GM10266 (cell line): ENCODE results near the gene MACROH2A1.

Source experiments
- DNase-seq: peaks from one replicate; pipeline ENCODE4 v3.0.0; 2012; ENCODE audit errors: extremely low spot score
- TF ChIP-seq, protein P1 (sequence below): IDR thresholded peaks from 2 replicates; pipeline ENCODE4 v1.5.1; 2012; ENCODE audit warnings: mild to moderate bottlenecking, low read depth; ENCODE audit not compliant: control insufficient read depth, insufficient read depth; ENCODE audit errors: missing control alignments

The MACROH2A1 gene

DNA sequence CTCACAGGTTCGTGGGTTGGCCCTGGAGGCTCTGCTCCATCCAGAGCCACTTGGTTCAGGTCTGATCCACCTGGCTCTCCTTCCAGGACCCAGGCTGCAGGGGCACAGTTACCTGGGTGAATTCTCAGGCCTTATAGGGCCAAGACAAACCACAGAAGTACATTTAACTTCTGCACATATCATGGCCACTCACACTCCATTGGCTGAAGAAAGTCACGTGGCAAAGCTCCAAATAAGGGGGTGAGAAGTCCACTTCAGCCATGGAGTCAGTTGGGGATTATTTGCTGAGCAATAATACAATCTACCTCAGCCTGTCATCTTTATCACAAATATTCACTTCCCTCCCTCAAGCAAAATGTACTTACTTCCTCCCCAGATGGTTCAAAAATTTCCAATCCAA lies 83.6 kb downstream of the MACROH2A1 start:
- TF ChIP-seq, protein P1, sequence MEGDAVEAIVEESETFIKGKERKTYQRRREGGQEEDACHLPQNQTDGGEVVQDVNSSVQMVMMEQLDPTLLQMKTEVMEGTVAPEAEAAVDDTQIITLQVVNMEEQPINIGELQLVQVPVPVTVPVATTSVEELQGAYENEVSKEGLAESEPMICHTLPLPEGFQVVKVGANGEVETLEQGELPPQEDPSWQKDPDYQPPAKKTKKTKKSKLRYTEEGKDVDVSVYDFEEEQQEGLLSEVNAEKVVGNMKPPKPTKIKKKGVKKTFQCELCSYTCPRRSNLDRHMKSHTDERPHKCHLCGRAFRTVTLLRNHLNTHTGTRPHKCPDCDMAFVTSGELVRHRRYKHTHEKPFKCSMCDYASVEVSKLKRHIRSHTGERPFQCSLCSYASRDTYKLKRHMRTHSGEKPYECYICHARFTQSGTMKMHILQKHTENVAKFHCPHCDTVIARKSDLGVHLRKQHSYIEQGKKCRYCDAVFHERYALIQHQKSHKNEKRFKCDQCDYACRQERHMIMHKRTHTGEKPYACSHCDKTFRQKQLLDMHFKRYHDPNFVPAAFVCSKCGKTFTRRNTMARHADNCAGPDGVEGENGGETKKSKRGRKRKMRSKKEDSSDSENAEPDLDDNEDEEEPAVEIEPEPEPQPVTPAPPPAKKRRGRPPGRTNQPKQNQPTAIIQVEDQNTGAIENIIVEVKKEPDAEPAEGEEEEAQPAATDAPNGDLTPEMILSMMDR: no peak
- no peak for DNase-seq

DNA sequence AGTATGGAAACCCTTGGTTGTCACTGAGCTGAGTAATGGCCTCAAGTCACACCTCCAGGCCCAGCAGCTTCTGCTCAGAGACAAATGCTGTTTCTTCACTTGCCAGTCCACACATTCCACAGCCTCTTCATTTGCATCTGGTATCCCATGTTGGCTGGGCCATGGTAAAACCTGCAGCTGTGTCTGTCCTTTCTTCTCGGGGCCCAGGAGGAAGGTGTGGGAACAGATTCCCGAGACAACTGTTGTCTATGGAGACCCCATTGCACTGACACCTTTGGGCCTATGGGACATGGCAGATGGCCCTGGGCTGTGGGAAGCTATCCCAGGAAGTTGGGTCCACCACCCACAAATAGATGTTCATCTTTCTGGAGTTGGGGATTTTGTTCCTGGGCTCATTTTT lies 85.1 kb downstream of the MACROH2A1 start:
- TF ChIP-seq, protein P1: no peak

DNA sequence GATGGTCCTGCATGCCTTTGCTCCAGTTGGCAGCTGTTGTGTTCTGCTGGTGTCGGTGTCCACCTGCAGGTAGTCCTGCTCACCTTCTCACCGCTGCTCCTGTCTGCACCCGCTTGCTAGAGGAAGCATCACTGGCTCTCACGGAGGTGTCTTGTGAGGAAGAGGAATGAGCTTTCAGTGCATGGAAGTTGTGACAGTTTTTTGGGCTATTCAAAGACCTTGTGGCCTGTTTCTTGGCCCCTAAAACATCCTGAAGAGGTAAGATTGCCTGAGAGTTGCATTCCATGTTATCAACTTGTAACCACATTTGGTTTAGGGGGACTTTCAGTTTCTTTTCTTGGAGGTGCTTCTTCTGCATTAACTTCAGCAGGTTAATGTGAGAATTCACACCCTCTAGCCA lies 85.6 kb downstream of the MACROH2A1 start:
- DNase-seq: no peak
- TF ChIP-seq, protein P1: no peak

More for the DNA sequence above, 85.1 kb downstream of the MACROH2A1 start:
- no peak for DNase-seq

DNA sequence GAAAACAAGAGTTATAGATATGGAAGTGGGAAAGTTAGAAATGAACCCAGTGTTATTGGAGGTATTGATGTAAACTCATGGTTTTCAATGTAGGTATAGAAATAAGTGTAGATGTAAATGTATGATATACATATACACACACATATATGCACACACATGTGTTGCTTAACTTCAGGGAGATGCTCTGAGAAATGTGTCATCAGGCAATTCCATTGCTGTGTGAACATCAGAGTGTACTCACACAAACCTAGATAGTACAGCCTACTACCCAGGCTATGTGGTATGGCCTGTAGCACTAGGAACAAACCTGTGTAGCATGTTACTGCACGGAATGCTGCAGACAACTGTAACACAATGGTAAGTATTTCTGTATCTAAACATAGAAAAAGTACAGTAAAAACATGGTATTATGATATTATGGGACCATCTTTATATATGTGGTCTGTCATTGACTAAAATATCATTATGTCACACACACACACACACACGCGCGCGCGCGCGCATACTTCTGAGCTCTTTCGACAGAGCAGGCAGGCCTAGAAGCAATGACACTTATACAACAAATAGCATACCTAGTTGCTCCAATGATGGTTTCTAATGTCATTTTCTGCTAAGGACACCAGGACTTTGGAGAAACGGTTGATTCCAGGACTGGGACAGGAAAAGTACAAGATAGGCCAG lies 86.6 kb downstream of the MACROH2A1 start:
- no peak for DNase-seq
- TF ChIP-seq, protein P1: no peak

DNA sequence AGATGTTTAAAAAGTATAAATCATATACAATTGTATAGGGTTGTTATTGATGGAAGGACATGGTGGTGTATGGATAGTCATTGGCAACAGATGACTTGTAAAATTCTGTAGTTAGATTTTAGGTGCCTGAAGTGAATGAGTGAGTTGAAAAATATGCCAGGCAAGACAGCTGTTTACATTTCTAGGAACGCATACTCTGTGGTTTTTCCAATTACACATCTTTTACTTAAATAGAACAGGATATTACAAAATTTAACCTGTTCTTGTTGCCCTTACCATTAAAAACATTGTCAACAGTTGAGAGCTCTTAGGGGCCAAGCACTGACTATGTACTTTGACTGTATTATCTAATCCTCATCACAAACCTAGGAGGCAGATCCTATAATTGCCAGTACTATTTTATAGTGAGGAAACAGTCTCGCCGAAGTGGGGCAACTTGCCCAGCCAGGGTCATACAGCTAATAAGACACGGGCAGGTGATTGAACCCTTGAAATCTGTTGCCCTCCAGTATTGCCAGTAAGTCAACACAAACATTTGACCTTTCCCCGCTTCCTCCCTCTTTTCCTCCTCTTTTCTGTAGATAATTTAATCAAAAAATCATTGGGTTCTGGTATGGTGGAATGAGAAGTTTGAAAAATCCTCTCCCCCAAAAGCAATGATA lies 88.6 kb downstream of the MACROH2A1 start:
- TF ChIP-seq, protein P1: no peak
- DNase-seq: no peak

DNA sequence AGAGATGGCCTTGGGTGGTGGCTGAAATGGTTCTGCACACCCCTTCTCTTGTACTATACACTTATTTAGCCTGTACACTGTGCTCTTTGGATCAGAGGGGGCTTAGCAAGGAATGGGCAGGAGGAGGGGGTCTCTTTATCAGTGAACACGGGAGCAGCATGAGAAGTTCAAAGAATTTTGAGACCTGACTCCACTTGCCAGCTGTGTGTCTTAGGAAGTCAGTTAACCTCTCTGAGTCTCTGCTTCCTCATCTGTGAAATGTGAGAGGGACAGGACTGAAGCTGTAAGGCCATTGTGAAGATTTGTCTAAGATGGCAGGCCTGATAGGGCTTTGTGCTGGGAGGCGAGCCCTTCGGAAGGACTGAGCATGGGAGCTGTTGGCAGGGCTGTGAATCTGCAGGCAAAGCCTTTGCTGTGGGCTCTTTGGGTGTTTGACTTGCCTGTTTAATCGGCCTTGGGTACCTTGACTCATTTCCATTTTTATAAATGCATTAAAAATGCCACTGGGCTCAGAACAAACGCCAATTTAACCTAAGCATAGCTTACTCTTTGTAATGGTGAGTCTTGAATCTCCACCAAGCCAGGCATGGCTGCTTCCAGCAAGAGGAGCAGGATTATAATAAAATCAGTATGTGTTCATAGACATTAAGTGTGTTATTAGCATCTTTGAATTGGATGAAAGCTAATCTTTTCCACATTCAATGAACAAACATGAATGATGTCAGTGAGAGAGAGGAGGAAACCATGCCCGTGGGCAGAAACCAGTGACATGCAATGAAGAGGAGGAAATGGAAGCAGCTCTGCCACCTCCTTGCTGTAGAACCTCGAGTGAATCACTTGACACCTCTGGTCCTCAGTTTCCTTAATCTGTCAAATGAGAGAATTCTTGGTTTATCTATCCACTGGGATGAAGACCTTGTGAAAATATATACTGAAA lies 89.4 kb downstream of the MACROH2A1 start:
- no peak for DNase-seq
- TF ChIP-seq, protein P1: no peak
